ENCODE measurements around the gene ZNF132.
"Not testable (repeated sequence)": the region's sequence is repeated elsewhere in the genome, so short reads cannot be mapped to it uniquely, and the experiment has no call there.

Gene ZNF132

DNA sequence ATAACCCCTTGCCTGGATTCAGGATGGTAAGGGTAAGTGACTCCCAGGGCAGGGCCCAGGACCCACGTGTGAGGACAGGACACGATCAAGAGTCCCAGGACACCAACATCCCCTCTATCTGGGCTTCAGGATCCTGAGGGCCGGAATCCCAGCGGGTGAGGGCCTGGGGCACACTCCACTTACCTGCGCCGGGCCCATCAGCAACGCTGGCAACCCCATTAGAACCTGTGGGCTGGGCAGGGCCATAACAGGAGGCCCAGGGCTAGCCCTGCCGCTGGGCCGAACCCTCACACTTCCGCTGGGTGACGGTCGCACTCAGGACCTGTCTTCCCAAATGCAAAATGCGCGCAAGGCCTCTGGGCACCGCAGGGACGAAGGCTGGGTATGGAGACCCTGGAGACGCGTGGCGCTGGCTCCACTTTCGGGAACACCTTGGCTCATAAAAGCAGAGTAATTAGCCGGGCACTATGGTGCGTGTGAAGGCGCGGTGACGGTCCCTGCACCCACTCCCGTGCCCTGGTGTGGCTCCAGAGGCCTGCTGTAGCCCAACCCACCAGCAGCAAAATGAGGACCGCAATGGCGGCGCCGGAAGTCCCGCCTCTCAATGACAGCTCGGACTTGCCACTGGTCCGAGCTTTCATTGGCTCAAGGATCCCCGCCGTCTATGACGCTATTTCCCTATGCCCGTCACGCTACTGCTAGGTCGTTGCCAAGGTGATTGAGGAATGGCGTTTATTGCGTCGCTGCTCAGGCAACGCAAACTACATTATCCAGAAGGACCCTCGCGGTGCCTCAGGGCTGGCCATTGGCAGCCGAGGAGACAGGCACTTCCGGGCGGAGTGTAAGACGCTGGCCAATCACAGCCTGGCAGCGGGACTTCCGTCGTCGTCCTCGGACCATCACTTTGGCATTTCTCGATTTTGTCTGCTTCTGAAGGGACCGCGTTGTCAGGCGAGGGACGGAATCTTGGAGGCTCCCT is at the start of gene ZNF132:
Gene ZNF132, minus strand, starts transcription at position 578 of the 979 bp plus-strand sequence. Its CDS starts 332 bp downstream, at position 246.
- Histone ChIP-seq H2AFZ (ENCODE audit: low read length, unreplicated experiment) (peak within 1 kb of the TSS; percentile 87), H3K79me2 (ENCODE audit: control insufficient read depth, insufficient read depth, low read length, unreplicated experiment) (peaks cover 15% of the 10 kb centered on the region), H3K27me3 (ENCODE audit: insufficient read depth, low read length) (no peaks in the 10 kb centered on the region), H3K27ac (ENCODE audit: low read depth, low read length) (peak within 1 kb of the TSS; percentile 63), H3K36me3 (ENCODE audit: insufficient read depth, low read length) (peaks cover 31% of the 10 kb centered on the region), H3K4me3 (ENCODE audit: low read depth, low read length) (peak within 1 kb of the TSS; percentile 80), H3K4me1 (ENCODE audit: control insufficient read depth, insufficient read depth, low read length, unreplicated experiment) (no peaks in the 10 kb centered on the region)

DNA sequence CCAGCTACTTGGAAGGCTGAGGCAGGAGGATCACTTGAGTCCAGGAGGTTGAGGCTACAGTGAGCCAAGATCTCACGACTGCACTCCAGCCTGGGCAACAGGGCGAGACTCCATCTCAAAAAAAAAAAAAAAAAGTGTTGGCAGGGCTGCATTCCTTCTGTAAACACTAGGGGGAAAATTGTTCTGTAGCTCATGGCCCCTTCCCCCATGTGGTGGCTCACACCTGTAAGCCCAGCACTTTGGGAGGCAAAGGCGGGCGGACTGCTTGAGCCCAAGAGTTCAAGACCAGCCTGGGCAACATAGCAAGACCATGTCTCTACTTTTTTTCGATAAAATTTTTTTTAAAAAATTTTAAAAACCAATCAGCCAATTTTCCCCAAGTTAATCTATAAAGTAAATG is 44.4 kb upstream of the ZNF132 start:
- H3K4me1 ChIP-seq (ENCODE audit: control insufficient read depth, insufficient read depth, low read length, unreplicated experiment); H3K36me3 ChIP-seq (ENCODE audit: insufficient read depth, low read length); H3K27me3 ChIP-seq (ENCODE audit: insufficient read depth, low read length); H3K27ac ChIP-seq (ENCODE audit: low read depth, low read length); H3K79me2 ChIP-seq (ENCODE audit: control insufficient read depth, insufficient read depth, low read length, unreplicated experiment); H2AFZ ChIP-seq (ENCODE audit: low read length, unreplicated experiment); H3K4me3 ChIP-seq (ENCODE audit: low read depth, low read length): not testable (repeated sequence)

DNA sequence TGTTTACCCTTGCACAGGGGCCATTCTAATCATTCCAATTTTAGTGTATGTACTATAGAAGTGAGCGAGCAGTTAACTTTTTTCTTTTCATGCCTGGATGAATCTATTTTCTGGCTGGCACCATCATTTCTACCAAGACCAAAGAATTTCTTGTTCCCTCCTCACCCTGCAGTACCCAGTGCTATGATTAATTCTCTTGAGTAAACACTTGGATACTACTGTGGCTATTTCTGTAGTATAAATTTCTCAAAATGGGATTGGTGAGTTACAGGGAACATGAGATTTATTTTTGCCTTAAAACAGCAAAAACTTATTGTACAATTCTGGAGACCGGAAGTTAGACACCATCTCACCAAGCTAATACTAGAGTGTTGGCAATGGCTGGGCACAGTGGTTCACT is 43.8 kb upstream of the ZNF132 start:
- H3K27ac ChIP-seq (ENCODE audit: low read depth, low read length): no peak overlapping the region

DNA sequence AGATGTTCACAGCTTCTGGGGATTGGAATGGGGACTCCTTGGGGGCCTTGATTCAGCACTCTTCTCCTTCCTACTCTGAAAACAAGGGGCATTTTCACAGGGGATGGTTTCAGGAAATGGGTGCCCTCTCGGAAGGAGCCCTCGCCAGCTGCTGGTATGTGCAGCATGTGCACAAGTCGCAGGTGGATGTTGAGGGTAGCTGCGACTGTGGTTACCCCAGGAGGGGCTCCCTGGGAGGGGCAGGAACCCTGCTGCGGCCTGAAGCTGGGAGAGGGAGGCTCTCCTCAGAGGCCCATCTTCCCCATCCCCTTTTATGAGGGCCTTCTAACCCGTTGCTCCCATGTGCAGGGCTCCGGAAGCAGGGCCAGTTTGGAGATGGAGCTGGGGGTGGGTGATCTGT is 42.4 kb upstream of the ZNF132 start:
- Histone ChIP-seq H3K36me3 (ENCODE audit: insufficient read depth, low read length) (no peaks in the 10 kb centered on the region), H2AFZ (ENCODE audit: low read length, unreplicated experiment) (no peak overlapping the region), H3K27me3 (ENCODE audit: insufficient read depth, low read length) (no peaks in the 10 kb centered on the region), H3K4me3 (ENCODE audit: low read depth, low read length) (no peak overlapping the region), H3K79me2 (ENCODE audit: control insufficient read depth, insufficient read depth, low read length, unreplicated experiment) (no peaks in the 10 kb centered on the region), H3K4me1 (ENCODE audit: control insufficient read depth, insufficient read depth, low read length, unreplicated experiment) (no peaks in the 10 kb centered on the region), H3K27ac (ENCODE audit: low read depth, low read length) (no peak overlapping the region)

More for the DNA sequence above, 43.8 kb upstream of the ZNF132 start:
- Histone ChIP-seq H3K79me2 (ENCODE audit: control insufficient read depth, insufficient read depth, low read length, unreplicated experiment) (no peaks in the 10 kb centered on the region), H3K4me1 (ENCODE audit: control insufficient read depth, insufficient read depth, low read length, unreplicated experiment) (no peaks in the 10 kb centered on the region), H3K4me3 (ENCODE audit: low read depth, low read length) (no peak overlapping the region), H3K36me3 (ENCODE audit: insufficient read depth, low read length) (no peaks in the 10 kb centered on the region), H3K27me3 (ENCODE audit: insufficient read depth, low read length) (no peaks in the 10 kb centered on the region), H2AFZ (ENCODE audit: low read length, unreplicated experiment) (no peak overlapping the region)

DNA sequence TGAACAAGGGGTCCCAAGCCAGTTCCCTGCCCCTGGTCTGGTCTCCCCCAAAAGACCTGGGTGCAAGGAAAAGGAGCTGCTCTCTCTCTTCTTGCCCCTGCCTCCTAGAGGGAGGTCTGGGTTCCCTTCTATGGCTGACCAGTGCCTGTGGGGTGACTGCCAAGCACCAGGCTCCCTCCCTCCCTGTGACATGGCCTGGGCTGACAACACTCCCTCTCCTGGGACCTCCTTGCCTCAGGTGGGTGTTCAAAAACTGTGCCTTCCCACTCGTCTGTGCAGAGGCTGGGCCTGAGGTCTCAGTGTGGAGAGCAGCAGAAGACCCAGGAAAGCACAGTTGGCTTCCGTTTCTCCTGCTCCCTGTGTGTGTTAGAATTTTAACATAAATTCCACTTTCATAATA is 40.9 kb upstream of the ZNF132 start:
- Histone ChIP-seq H3K27ac (ENCODE audit: low read depth, low read length) (no peak overlapping the region), H3K36me3 (ENCODE audit: insufficient read depth, low read length) (no peaks in the 10 kb centered on the region)

DNA sequence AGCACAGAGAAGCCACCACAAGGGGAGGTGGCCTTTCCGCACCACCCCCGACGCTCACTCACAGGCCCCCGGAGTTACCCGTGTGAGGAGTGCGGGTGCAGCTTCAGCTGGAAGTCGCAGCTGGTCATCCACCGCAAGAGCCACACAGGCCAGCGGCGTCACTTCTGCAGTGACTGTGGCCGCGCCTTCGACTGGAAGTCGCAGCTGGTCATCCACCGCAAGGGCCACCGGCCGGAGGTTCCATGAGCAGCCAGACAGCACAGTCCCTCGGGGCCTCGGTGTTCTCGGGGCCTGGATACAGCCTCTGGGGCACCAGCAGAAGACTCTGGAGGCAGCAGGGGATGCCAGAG is 40.5 kb upstream of the ZNF132 start:
- Histone ChIP-seq H3K27ac (ENCODE audit: low read depth, low read length) (no peak overlapping the region), H3K4me3 (ENCODE audit: low read depth, low read length) (no peak overlapping the region), H3K79me2 (ENCODE audit: control insufficient read depth, insufficient read depth, low read length, unreplicated experiment) (no peaks in the 10 kb centered on the region), H3K4me1 (ENCODE audit: control insufficient read depth, insufficient read depth, low read length, unreplicated experiment) (no peaks in the 10 kb centered on the region), H2AFZ (ENCODE audit: low read length, unreplicated experiment) (no peak overlapping the region), H3K36me3 (ENCODE audit: insufficient read depth, low read length) (no peaks in the 10 kb centered on the region), H3K27me3 (ENCODE audit: insufficient read depth, low read length) (no peaks in the 10 kb centered on the region)

More for the DNA sequence above, 40.9 kb upstream of the ZNF132 start:
- Histone ChIP-seq H2AFZ (ENCODE audit: low read length, unreplicated experiment) (no peak overlapping the region), H3K27me3 (ENCODE audit: insufficient read depth, low read length) (no peaks in the 10 kb centered on the region), H3K4me1 (ENCODE audit: control insufficient read depth, insufficient read depth, low read length, unreplicated experiment) (no peaks in the 10 kb centered on the region), H3K4me3 (ENCODE audit: low read depth, low read length) (no peak overlapping the region), H3K79me2 (ENCODE audit: control insufficient read depth, insufficient read depth, low read length, unreplicated experiment) (no peaks in the 10 kb centered on the region)

DNA sequence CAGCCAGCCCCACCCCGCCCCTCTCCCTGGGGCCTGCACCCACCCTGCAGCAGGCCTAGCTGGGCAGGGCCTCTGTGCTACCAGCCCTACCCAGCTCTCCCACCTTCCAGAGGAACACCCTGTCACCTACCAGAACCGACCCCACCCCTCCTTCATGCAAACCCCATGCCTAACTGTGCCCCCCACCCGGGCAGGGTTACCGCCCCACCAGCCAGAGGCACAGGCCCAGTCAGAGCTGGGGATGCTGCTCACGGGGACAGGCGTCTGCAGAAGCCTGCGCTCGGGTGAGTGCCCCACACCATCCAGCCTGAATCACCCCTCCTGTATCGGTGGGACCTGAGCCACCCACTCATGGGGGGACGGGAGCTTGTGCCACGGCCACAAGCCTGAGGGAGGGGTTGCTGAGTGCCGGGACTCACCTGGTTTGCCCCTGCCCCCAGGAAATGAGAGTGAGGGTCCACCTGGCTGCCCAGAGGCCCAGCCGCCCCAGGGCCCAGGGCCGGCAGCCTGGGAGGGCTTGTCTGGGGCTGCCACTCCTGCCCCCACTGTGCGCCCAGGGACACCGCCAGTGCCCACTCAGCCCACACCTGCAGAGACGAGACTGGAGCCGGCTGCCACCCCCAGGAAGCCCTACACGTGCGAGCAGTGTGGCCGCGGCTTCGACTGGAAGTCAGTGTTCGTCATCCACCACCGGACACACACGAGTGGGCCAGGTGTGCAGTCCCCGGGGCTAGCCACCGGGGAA is 40.0 kb upstream of the ZNF132 start:
- Histone ChIP-seq H3K27me3 (ENCODE audit: insufficient read depth, low read length) (no peaks in the 10 kb centered on the region), H3K4me1 (ENCODE audit: control insufficient read depth, insufficient read depth, low read length, unreplicated experiment) (peaks cover 2% of the 10 kb centered on the region), H3K27ac (ENCODE audit: low read depth, low read length) (no peak overlapping the region), H3K36me3 (ENCODE audit: insufficient read depth, low read length) (no peaks in the 10 kb centered on the region), H3K4me3 (ENCODE audit: low read depth, low read length) (no peak overlapping the region), H2AFZ (ENCODE audit: low read length, unreplicated experiment) (no peak overlapping the region), H3K79me2 (ENCODE audit: control insufficient read depth, insufficient read depth, low read length, unreplicated experiment) (no peaks in the 10 kb centered on the region)

DNA sequence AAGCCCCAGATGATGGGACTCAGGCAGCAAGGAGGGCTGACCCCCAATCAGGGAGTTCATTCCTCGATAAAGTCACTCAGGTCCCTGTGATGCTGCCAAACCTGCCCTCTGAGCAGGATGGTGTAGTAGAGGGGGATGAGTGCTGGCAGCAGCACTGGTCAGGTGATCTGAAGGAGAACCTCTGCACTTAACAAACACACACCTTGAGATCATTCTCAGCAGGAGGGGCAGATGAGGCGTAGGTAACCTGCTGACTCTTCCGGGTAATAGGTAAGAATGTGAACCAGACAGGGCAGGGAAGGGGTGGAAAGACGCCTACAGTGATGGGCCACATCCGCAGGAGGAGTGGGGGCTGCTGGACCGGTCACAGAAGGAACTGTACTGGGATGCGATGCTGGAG is 39.4 kb upstream of the ZNF132 start:
- Histone ChIP-seq H3K36me3 (ENCODE audit: insufficient read depth, low read length) (no peaks in the 10 kb centered on the region), H3K79me2 (ENCODE audit: control insufficient read depth, insufficient read depth, low read length, unreplicated experiment) (no peaks in the 10 kb centered on the region), H3K4me1 (ENCODE audit: control insufficient read depth, insufficient read depth, low read length, unreplicated experiment) (peaks cover 4% of the 10 kb centered on the region), H3K27me3 (ENCODE audit: insufficient read depth, low read length) (no peaks in the 10 kb centered on the region), H3K4me3 (ENCODE audit: low read depth, low read length) (no peak overlapping the region), H3K27ac (ENCODE audit: low read depth, low read length) (no peak overlapping the region), H2AFZ (ENCODE audit: low read length, unreplicated experiment) (no peak overlapping the region)

DNA sequence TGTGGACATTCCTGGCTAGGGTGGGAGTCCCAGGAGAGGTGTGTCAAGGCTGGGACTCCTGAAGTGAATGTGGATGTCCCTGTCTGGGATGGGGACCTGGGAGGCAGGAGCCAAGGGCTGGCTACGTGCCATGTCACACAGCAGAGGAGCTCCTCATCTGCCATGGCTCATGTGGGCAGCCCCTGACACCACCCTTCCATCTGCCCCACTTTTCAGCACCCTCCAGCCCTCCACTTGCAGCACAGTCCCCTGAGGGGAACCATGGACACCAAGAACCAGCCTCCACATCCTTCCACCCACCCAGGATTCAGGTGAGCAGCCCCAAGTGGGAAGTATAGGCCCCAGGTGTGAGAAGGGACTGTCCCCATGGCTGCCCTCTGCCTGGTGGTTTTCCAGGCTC is 37.9 kb upstream of the ZNF132 start:
- no peak overlapping the region for H2AFZ ChIP-seq (ENCODE audit: low read length, unreplicated experiment)
- no peak overlapping the region for H3K27ac ChIP-seq (ENCODE audit: low read depth, low read length)
- H3K4me1 ChIP-seq (ENCODE audit: control insufficient read depth, insufficient read depth, low read length, unreplicated experiment): peaks cover 4% of the 10 kb centered on the region
- no peak overlapping the region for H3K4me3 ChIP-seq (ENCODE audit: low read depth, low read length)
- H3K36me3 ChIP-seq (ENCODE audit: insufficient read depth, low read length): no peaks in the 10 kb centered on the region
- H3K79me2 ChIP-seq (ENCODE audit: control insufficient read depth, insufficient read depth, low read length, unreplicated experiment): no peaks in the 10 kb centered on the region
- H3K27me3 ChIP-seq (ENCODE audit: insufficient read depth, low read length): no peaks in the 10 kb centered on the region

DNA sequence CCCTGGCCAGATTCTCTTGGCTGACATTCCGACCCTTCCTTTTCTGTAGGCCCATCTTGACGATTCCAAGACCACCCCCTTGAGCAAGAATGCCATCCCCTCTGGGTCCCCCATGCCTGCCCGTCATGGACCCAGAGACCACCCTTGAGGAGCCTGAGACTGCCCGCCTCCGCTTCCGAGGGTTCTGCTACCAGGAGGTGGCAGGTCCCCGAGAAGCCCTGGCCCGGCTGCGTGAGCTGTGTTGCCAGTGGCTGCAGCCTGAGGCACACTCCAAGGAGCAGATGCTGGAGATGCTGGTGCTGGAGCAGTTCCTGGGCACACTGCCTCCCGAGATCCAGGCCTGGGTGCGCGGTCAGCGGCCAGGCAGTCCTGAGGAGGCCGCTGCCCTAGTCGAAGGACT is 37.2 kb upstream of the ZNF132 start:
- Histone ChIP-seq H3K4me3 (ENCODE audit: low read depth, low read length) (peak overlapping the region; percentile 87), H3K27ac (ENCODE audit: low read depth, low read length) (peak overlapping the region; percentile 79), H2AFZ (ENCODE audit: low read length, unreplicated experiment) (no peak overlapping the region), H3K27me3 (ENCODE audit: insufficient read depth, low read length) (no peaks in the 10 kb centered on the region), H3K79me2 (ENCODE audit: control insufficient read depth, insufficient read depth, low read length, unreplicated experiment) (no peaks in the 10 kb centered on the region), H3K4me1 (ENCODE audit: control insufficient read depth, insufficient read depth, low read length, unreplicated experiment) (peaks cover 4% of the 10 kb centered on the region), H3K36me3 (ENCODE audit: insufficient read depth, low read length) (no peaks in the 10 kb centered on the region)
